Measurements from ENCODE around the gene MMP12.

GRCh38 chr11:102864724-102865123 is 10.1 kb downstream of the MMP12 start:
- no peak for TF ChIP-seq CTCF (IDR thresholded peaks at IDR 0.05; ENCODE audit: low read depth, low read length, poor library complexity, severe bottlenecking)
- no peak for TF ChIP-seq EZH2phosphoT487 (IDR thresholded peaks at IDR 0.05; ENCODE audit: borderline replicate concordance, low read length)

Data from DOHH2 (cell line).